Measurements from ENCODE around the gene NEUROD4. TPM values are rescaled to one million over a fixed set of nuclear protein-coding genes. Genes with fewer than 3 reads are reported as not detected.

The NEUROD4 gene, protein sequence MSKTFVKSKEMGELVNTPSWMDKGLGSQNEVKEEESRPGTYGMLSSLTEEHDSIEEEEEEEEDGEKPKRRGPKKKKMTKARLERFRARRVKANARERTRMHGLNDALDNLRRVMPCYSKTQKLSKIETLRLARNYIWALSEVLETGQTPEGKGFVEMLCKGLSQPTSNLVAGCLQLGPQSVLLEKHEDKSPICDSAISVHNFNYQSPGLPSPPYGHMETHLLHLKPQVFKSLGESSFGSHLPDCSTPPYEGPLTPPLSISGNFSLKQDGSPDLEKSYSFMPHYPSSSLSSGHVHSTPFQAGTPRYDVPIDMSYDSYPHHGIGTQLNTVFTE
- not detected in 2 replicates for total RNA-seq

GRCh38 chr12:55019784-55020183 lies at the start of gene NEUROD4:
Gene NEUROD4 (plus strand): TSS chr12:55019974. CDS start chr12:55026440, 6,466 bp downstream.

DNA sequence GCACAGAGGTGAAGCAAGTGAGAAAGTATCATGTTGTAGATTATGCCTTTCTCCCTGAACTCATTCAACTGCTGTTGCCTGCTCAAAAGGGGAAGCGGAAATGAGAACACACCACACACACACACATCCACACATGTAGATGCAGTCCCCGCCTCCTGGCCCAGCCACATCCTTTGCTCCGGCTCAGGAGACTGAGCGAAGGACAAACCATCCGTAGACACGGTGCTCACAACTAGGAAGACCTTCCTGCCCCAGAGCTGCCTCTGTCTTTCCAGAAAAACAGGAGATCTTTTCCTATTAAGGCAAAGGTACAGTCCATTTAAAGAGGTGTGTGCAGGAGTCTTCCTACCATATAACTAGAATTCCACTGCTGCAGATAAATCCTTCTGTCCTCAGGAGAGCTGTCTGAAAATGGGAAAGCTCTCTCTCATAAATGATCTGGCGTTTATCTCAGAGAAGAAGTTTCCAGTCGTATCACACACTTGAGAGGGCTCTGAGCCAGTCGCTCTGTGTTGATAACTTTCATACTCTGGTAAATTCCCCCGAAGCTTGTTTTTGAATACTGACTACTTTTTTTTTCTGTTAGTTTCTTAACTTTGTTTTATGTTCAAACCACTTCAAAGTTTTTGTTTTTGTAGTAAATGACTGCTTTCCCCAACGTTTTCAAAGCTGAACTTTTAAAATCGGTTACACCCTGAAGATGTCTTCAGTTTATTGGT lies 35.0 kb upstream of the NEUROD4 start, which contains the start of gene TESPA1:
TSS of gene TESPA1 (minus strand) at position 105 of the 719 bp plus-strand sequence. CDS start 10,200 bp downstream, outside the sequence.

Other genes starting within 250 kb of the NEUROD4 start
- not detected in 2 replicates for gene MUCL1, start 165.5 kb upstream of the NEUROD4 start, total RNA-seq
- gene TESPA1, start 35.2 kb upstream of the NEUROD4 start, total RNA-seq = not detected in 2 replicates
- gene OR9K2, start 106.4 kb downstream of the NEUROD4 start, total RNA-seq = not detected in 2 replicates
- gene OR10A7, start 201.1 kb downstream of the NEUROD4 start, total RNA-seq = not detected in 2 replicates
- not detected in 2 replicates for gene OR6C74, start 224.6 kb downstream of the NEUROD4 start, total RNA-seq